Panc1 (cell line): ENCODE measurements around the gene JAZF1.

Experiments
- CTCF ChIP-seq: fragments of 450-650 bp; IDR thresholded peaks from 2 replicates; pipeline ENCODE4 v1.5.1; 2017; ENCODE audit warnings: mild to moderate bottlenecking
- POLR2AphosphoS5 ChIP-seq: IDR thresholded peaks from 2 replicates; pipeline ENCODE4 v1.6.1; 2012; ENCODE audit warnings: mild to moderate bottlenecking, low read depth, low read length, moderate library complexity
- REST ChIP-seq, 2 experiments: IDR thresholded peaks; 2 replicates each; pipeline ENCODE4 v1.6.1; 2011 to 2012; ENCODE audit warnings: low read depth in 2 of 2, control low read depth in 1 of 2, low read length in 1 of 2, mild to moderate bottlenecking in 1 of 2, moderate library complexity in 1 of 2; ENCODE audit not compliant: insufficient read depth in 1 of 2
- SIN3A ChIP-seq: IDR thresholded peaks from 2 replicates; pipeline ENCODE4 v1.6.1; 2012; ENCODE audit warnings: low read depth, mild to moderate bottlenecking, low read length, moderate library complexity, borderline replicate concordance; ENCODE audit not compliant: insufficient read depth

GRCh38 chr7:27812706-27813105 lies 367.9 kb downstream of the JAZF1 start:
- TF ChIP-seq CTCF = no peak
- no peak for TF ChIP-seq SIN3A
- TF ChIP-seq REST (IDR thresholded peaks at IDR 0.05; ENCODE audit: insufficient read depth in 1 of 2, low read depth in 2 of 2, low read length in 1 of 2) = no peak
- TF ChIP-seq POLR2AphosphoS5 = no peak
